NB4 (cell line): ENCODE measurements around the gene F7.

Experiments
- CTCF ChIP-seq: IDR thresholded peaks from one replicate; pipeline ENCODE4 v1.5.1; 2012; ENCODE audit warnings: low read depth, low read length
- MAX ChIP-seq: IDR thresholded peaks from 2 replicates; pipeline ENCODE4 v1.6.1; 2011; ENCODE audit warnings: low read depth, low read length

GRCh38 chr13:113075711-113076110 lies 29.9 kb upstream of the F7 start:
- TF ChIP-seq CTCF (no peak), MAX (no peak)
